Duodenal mucosa (tissue), 2 donors: Measurements from ENCODE around the gene LDLRAD3.

Experiments
- H3K27ac ChIP-seq: one replicate; pipeline ENCODE4 v1.7.0; 2013; ENCODE audit warnings: low read depth, low read length
- H3K27me3 ChIP-seq, 2 donors: one replicate each; pipeline ENCODE4 v1.7.0; 2013; ENCODE audit warnings: low read length in 2 of 2, control low read depth in 1 of 2; ENCODE audit not compliant: insufficient read depth in 2 of 2, control insufficient read depth in 1 of 2
- H3K36me3 ChIP-seq, 2 donors: one replicate each; pipeline ENCODE4 v1.7.0; 2013; ENCODE audit warnings: low read length in 2 of 2, control low read depth in 1 of 2; ENCODE audit not compliant: insufficient read depth in 2 of 2, control insufficient read depth in 1 of 2
- H3K4me1 ChIP-seq, 2 donors: one replicate each; pipeline ENCODE4 v1.7.0; 2013; ENCODE audit warnings: low read length in 2 of 2, control low read depth in 1 of 2; ENCODE audit not compliant: insufficient read depth in 2 of 2, control insufficient read depth in 1 of 2
- H3K4me3 ChIP-seq, 2 donors: one replicate each; pipeline ENCODE4 v1.7.0; 2013; ENCODE audit warnings: low read length in 2 of 2, low read depth in 1 of 2
- H3K9ac ChIP-seq, 2 donors: one replicate each; pipeline ENCODE4 v1.7.0; 2013; ENCODE audit warnings: low read length in 2 of 2, low read depth in 1 of 2
- H3K9me3 ChIP-seq, 2 donors: one replicate each; pipeline ENCODE4 v1.7.0; 2013; ENCODE audit warnings: low read length in 2 of 2, control low read depth in 1 of 2; ENCODE audit not compliant: control insufficient read depth in 1 of 2

LDLRAD3 gene

GRCh38 chr11:36023922-36024321 lies 80.1 kb downstream of the LDLRAD3 start:
- Histone ChIP-seq H3K36me3 (no peaks in the 10 kb centered on the region), H3K27ac (no peak overlapping the region), H3K9ac (no peak overlapping the region), H3K9me3 (no peaks in the 10 kb centered on the region), H3K4me1 (peaks cover 8 to 10% of the 10 kb centered on the region in 2 donors), H3K27me3 (no peaks in the 10 kb centered on the region), H3K4me3 (no peak overlapping the region)

- no peaks in the 10 kb centered on the region for H3K27me3 ChIP-seq
- H3K4me1 ChIP-seq: peaks cover 8 to 10% of the 10 kb centered on the region in 2 donors
- no peak overlapping the region for H3K9ac ChIP-seq
- H3K27ac ChIP-seq: no peak overlapping the region
- H3K9me3 ChIP-seq: no peaks in the 10 kb centered on the region
- no peak overlapping the region for H3K4me3 ChIP-seq
- H3K36me3 ChIP-seq: no peaks in the 10 kb centered on the region
Observed at GRCh38 chr11:36024716-36025115, 80.9 kb downstream of the LDLRAD3 start.

GRCh38 chr11:36026315-36026968 lies 82.6 kb downstream of the LDLRAD3 start:
- Histone ChIP-seq H3K9me3 (no peaks in the 10 kb centered on the region), H3K27me3 (no peaks in the 10 kb centered on the region), H3K4me1 (peaks cover 8 to 13% of the 10 kb centered on the region in 2 donors), H3K36me3 (no peaks in the 10 kb centered on the region), H3K9ac (no peak overlapping the region), H3K4me3 (no peak overlapping the region), H3K27ac (no peak overlapping the region)

- H3K4me1 ChIP-seq: peaks cover 8 to 15% of the 10 kb centered on the region in 2 donors
- H3K4me3 ChIP-seq: no peak overlapping the region
- H3K9me3 ChIP-seq: no peaks in the 10 kb centered on the region
- H3K27ac ChIP-seq: no peak overlapping the region
- H3K27me3 ChIP-seq: no peaks in the 10 kb centered on the region
- no peak overlapping the region for H3K9ac ChIP-seq
- H3K36me3 ChIP-seq: no peaks in the 10 kb centered on the region
Observed at GRCh38 chr11:36027731-36028130, 83.9 kb downstream of the LDLRAD3 start.

- Histone ChIP-seq H3K27me3 (no peaks in the 10 kb centered on the region), H3K36me3 (no peaks in the 10 kb centered on the region), H3K27ac (no peak overlapping the region), H3K9ac (no peak overlapping the region), H3K4me3 (no peak overlapping the region), H3K4me1 (peaks cover 8 to 15% of the 10 kb centered on the region in 2 donors), H3K9me3 (no peaks in the 10 kb centered on the region)
Observed at GRCh38 chr11:36029616-36030015, 85.8 kb downstream of the LDLRAD3 start.

- H3K9me3 ChIP-seq: no peaks in the 10 kb centered on the region
- no peak overlapping the region for H3K9ac ChIP-seq
- no peaks in the 10 kb centered on the region for H3K27me3 ChIP-seq
- H3K4me1 ChIP-seq: peaks cover 8 to 15% of the 10 kb centered on the region in 2 donors
- no peak overlapping the region for H3K4me3 ChIP-seq
- no peak overlapping the region for H3K27ac ChIP-seq
- H3K36me3 ChIP-seq: no peaks in the 10 kb centered on the region
Observed at GRCh38 chr11:36030731-36031281, 86.9 kb downstream of the LDLRAD3 start.

GRCh38 chr11:36033082-36033751 lies 89.4 kb downstream of the LDLRAD3 start:
- Histone ChIP-seq H3K27ac (no peak overlapping the region), H3K4me1 (peaks cover 6 to 7% of the 10 kb centered on the region in 2 donors), H3K9ac (no peak overlapping the region), H3K4me3 (no peak overlapping the region), H3K36me3 (no peaks in the 10 kb centered on the region), H3K27me3 (no peaks in the 10 kb centered on the region), H3K9me3 (no peaks in the 10 kb centered on the region)

GRCh38 chr11:36033936-36034335 lies 90.1 kb downstream of the LDLRAD3 start:
- Histone ChIP-seq H3K36me3 (no peaks in the 10 kb centered on the region), H3K9ac (no peak overlapping the region), H3K4me3 (no peak overlapping the region), H3K27ac (no peak overlapping the region), H3K27me3 (no peaks in the 10 kb centered on the region), H3K9me3 (no peaks in the 10 kb centered on the region), H3K4me1 (peaks cover 5 to 8% of the 10 kb centered on the region in 2 donors)

GRCh38 chr11:36034551-36035331 lies 90.9 kb downstream of the LDLRAD3 start:
- Histone ChIP-seq H3K9me3 (no peaks in the 10 kb centered on the region), H3K4me3 (no peak overlapping the region), H3K27me3 (no peaks in the 10 kb centered on the region), H3K9ac (no peak overlapping the region), H3K36me3 (no peaks in the 10 kb centered on the region), H3K27ac (no peak overlapping the region), H3K4me1 (peaks cover 5 to 8% of the 10 kb centered on the region in 2 donors)

- H3K36me3 ChIP-seq: no peaks in the 10 kb centered on the region
- no peak overlapping the region for H3K27ac ChIP-seq
- H3K4me1 ChIP-seq: peaks cover 5 to 8% of the 10 kb centered on the region in 2 donors
- H3K9ac ChIP-seq: no peak overlapping the region
- H3K27me3 ChIP-seq: no peaks in the 10 kb centered on the region
- H3K4me3 ChIP-seq: no peak overlapping the region
- no peaks in the 10 kb centered on the region for H3K9me3 ChIP-seq
Observed at GRCh38 chr11:36035454-36035853, 91.6 kb downstream of the LDLRAD3 start.
